ENCODE results near the gene EOMES.

Gene EOMES

DNA sequence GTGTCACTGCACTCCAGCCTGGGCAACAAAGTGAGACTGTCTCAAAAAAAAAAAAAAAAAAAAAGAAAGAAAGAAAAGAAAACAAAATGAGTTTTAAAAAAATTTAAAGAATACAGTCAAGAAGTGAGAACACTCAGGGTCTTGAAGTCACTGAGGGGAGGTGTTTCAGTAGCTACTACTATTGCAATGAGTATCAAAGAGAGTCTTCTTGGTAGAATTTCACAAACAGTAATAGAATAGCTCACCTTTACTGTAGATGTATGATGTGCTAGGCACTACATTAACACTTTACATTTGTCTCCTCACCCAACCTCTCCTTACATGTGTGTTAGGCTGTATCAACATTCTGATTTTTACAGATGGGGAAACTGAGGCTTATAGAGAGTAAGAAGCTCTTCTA, 43.9 kb downstream of the EOMES start:
- DNase-seq = no peak

DNA sequence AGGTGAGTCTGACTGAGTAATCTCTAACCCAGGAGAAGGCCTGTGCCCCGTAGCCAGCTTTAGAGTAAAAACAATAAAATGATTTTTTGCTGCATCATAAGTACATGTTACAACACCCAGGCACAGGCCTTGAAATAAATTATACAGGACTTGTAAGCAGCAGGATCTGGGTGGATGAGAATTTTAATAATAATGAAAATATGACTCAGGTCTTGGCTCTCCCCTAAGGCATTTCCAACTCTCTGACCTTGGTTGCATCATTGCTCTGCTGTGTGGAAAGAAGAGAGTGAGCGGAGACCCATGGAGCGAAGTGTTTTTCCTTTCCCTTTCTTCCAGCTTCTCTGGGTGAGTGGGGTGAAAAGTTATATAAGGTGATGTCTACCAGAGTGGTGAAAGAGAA, 44.6 kb downstream of the EOMES start:
- DNase-seq = no peak

DNA sequence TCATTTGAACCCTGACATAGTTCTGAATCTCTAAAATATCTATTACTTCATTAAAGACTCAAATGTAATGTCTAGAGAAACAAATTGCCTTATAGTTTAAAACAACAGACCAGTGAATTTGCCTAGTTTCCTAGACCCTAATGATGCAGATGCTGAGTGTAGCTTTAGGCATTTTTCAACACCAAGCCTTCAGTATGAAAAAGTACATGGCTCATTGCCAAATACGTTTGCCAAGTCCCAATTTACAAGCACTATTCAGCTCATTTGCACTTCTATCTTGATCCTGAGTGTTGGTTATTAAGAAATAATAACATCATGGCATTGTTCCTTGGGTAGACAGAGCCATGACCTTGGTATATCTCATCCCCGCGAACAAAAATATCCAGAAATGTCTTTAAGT, 46.8 kb downstream of the EOMES start:
- no peak for DNase-seq

DNA sequence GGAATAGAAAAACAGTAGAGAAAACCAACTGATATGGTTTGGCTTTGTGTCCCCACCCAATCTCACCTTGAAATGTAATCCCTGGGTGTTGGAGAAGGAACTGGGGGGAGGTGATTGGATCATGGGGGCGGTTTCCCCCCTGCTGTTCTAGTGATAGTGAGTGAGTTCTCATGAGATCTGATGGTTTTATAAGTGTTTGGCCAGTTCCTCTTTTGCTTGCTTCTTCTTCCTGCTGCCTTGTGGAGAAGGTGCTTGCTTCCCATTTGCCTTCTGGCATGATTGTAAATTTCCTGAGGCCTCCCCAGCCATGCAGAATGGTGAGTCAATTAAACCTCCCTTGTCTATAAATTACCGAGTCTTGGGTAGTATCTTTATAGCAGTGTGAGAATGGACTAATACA, 48.4 kb downstream of the EOMES start:
- no peak for DNase-seq

DNA sequence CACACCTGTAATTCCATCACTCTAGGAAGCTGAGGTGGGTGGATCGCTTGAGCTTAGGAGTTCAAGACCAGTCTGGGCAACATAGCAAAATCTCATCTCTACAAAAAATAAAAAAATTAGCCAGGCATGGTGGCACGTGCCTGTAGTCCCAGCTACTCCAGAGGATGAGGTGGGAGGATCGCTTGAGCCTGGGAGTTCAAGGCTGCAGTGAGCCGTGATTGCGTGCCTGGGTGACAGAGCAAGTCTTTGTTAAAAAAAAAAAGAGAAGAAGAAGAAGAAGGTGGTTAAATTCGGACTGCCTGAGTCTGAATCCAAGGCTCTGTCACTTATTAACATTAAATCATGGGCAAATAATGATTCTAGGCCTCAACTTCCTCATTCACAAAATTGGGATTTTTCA, 51.0 kb downstream of the EOMES start:
- DNase-seq = no peak

DNA sequence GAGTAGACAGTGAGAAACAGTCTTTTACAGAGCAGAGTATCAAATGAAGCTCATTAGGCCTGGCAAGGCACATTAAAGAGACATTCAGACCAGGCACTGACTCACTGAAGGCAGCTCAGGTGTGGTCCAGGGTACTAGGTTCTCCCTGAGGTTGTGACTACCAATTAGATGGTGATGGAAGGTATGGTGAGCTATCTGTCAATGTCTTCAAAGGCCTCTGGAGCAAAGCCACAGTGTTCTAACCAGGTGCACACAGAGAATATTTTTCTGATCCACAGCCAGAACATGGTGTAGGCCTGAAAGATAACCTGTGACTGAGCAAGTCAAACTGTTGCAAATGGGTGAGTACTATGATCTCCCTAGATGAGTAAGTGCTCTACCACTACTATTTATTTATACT, 51.5 kb downstream of the EOMES start:
- DNase-seq = no peak

DNA sequence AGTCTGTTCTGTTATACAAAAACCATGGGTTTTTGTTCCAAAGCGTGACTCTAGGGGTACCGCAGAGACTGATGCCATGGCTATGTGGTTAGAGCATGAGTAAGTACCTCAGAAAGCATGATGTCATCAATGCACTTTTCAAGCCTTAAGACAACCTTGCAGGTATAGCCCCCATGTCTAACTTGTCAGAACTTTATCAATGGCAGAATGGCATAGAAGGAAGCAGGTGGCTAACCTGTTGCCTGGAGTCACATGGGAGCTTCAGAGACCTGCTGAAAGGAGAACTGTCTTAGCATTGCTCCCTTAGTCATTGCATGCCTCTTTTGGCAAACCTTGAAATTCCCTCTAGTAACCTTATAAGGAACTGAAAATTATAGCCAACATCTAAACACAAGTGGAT, 52.5 kb downstream of the EOMES start:
- no peak for DNase-seq

DNA sequence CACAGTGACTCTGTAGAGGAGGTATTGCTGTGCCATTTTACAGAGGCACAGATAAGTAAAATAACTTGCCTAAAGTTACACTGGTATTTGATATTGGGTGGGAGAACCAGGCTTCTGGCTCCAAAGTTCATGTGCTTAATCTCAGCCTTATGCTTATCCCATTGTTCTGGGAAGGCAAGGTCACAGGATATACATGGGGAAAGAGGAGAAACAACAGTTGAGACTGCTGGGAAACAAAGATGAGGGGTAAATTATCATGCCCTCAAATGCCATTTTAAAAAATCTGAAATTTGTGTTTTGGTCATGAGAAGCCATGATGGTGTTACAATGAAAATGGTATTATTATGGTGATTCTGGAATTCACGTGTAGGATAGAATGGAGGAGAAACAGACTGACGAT, 54.4 kb downstream of the EOMES start:
- no peak for DNase-seq

DNA sequence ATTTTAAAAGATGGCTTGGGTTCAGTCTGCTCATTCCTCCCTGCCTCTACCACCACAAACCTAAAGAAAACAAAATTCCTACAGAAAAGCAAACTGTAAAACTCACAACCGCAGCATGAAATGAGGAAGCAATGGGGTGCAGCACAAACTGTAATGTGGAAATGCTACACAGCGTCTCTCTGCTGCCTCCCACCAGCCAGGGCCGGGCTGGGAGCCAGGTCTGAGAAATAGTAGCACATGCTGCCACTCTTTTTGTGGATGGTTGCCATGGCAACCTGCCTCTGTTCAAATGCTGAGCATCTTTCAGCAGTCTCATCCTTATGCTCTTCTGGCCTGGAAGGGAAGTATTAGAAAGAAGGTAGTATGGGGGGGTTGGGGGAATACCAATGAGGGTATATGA, 55.4 kb downstream of the EOMES start:
- DNase-seq = no peak

DNA sequence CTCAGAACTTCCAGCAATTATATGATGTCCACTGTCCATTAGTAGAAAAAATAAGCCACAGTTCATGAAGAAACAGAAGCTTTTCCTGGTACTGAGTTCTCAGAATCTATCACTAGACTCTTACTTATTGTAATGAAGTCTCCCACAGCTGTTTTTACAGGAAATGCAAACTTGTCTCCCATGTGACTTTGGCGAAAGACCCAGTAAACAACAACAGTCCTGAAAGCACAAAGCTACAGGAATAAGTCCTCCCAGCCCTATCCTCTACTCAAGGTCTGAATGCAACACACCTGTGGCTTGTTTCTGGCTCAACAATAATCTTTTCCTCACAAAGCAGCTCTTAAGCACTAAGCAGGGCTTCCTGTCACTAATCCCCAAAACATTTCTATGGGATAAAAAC, 55.9 kb downstream of the EOMES start:
- no peak for DNase-seq

Data from activated CD8-positive, alpha-beta memory T cell treated with anti-CD3 and anti-CD28 coated beads, Interleukin-2, amount 50 U/mL, for 4 hours (primary cell).